ENCODE data around the gene PTBP1. TPM values are rescaled to one million over a fixed set of nuclear protein-coding genes. Genes with fewer than 3 reads are reported as not detected.

PTBP1 gene
- total RNA-seq, 1 donor from 2014 or later, result 674 TPM

- no peaks in the 10 kb centered on the region for H3K9me3 Mint-ChIP-seq
- H3K36me3 Mint-ChIP-seq (ENCODE audit: low read depth), result peaks cover 16% of the 10 kb centered on the region
- peak; percentile 35 for DNase-seq (ENCODE audit: low read depth, low spot score)
Measured at GRCh38 chr19:799076-799881, 2.0 kb downstream of the PTBP1 start.

GRCh38 chr19:800360-801029, 3.2 kb downstream of the PTBP1 start:
- Mint-ChIP-seq H3K36me3 (ENCODE audit: low read depth) (peaks cover 16% of the 10 kb centered on the region), H3K9me3 (no peaks in the 10 kb centered on the region), H3K4me1 (peaks cover 39% of the 10 kb centered on the region), H3K4me3 (peak overlapping the region; percentile 98), H3K27me3 (ENCODE audit: low read depth) (peaks cover 17% of the 10 kb centered on the region), H3K27ac (ENCODE audit: unreplicated experiment) (no peak overlapping the region)
- no peak for TF ChIP-seq CTCF (conservative IDR thresholded peaks at IDR 0.05)
- DNase-seq (ENCODE audit: low read depth, low spot score), result no peak

More at GRCh38 chr19:799076-799881, 2.0 kb downstream of the PTBP1 start:
- Mint-ChIP-seq H3K27ac (ENCODE audit: unreplicated experiment) (peak overlapping the region; percentile 93), H3K27me3 (ENCODE audit: low read depth) (peaks cover 17% of the 10 kb centered on the region), H3K4me3 (peak overlapping the region; percentile 98), H3K4me1 (peaks cover 39% of the 10 kb centered on the region)
- peak; percentile 35 for TF ChIP-seq CTCF (conservative IDR thresholded peaks at IDR 0.05)

- H3K27me3 Mint-ChIP-seq (ENCODE audit: low read depth), result peaks cover 17% of the 10 kb centered on the region
- H3K27ac Mint-ChIP-seq (ENCODE audit: unreplicated experiment), result no peak overlapping the region
- H3K4me3 Mint-ChIP-seq, result peak overlapping the region; percentile 69
- DNase-seq (ENCODE audit: low read depth, low spot score), result no peak
- H3K4me1 Mint-ChIP-seq, result peaks cover 39% of the 10 kb centered on the region
- TF ChIP-seq CTCF (conservative IDR thresholded peaks at IDR 0.05), result no peak
- H3K9me3 Mint-ChIP-seq, result no peaks in the 10 kb centered on the region
- H3K36me3 Mint-ChIP-seq (ENCODE audit: low read depth), result peaks cover 16% of the 10 kb centered on the region
Measured at GRCh38 chr19:801030-801860, 4.0 kb downstream of the PTBP1 start.

DNA sequence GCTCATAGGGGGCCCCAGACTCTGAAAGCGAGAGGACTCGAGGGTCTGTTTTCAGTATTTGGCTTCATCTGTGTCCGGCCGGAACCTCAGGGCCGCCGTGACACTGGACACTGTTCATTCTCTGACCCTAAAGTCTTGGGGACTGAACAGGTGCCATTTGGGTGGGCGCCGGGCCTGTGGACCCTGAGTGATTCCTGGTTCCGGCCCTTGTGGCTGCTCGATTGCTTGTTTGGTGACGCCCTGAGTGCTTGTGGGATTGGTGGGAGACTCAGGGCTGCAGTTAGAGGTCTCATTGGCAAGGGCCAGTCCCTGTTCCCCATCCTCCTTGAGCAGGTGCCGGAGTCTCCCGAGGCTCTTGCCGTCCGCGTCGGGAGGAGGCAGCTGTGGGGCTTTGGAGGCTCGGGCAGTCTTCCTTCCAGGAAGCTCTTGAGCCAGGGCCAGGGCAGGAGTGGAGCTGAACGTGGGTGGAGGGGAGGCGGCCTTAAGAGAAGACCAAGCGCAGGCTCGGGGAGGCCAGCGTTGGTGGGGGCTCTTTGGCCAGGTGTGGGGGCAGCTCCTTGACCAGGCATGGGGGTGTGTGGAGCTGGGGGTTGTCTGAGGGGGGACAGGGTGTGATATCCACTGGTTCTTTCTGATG, 4.7 kb downstream of the PTBP1 start:
- Mint-ChIP-seq H3K36me3 (ENCODE audit: low read depth) (peaks cover 18% of the 10 kb centered on the region), H3K9me3 (no peaks in the 10 kb centered on the region), H3K4me1 (peaks cover 34% of the 10 kb centered on the region), H3K27ac (ENCODE audit: unreplicated experiment) (peak overlapping the region; percentile 79), H3K4me3 (peak overlapping the region; percentile 77), H3K27me3 (ENCODE audit: low read depth) (peaks cover 15% of the 10 kb centered on the region)
- no peak for DNase-seq (ENCODE audit: low read depth, low spot score)
- TF ChIP-seq CTCF (conservative IDR thresholded peaks at IDR 0.05), result no peak
